Naive B cell (primary cell): ENCODE measurements around the gene GLIPR1. TPM values are rescaled to one million over a fixed set of nuclear protein-coding genes. Genes with fewer than 3 reads are reported as not detected.
A peak's percentile ranks its signal among the peaks of the same experiment; 100 is the strongest.
"Not testable (repeated sequence)": the region's sequence is repeated elsewhere in the genome, so short reads cannot be mapped to it uniquely, and the experiment has no call there.

Experiments
- ATAC-seq, 2 donors: fragments of 150-1000 bp; cut with Tn5 transposase; 2 replicates each; pipeline ENCODE4 v1.10.0; 2021; ENCODE audit warnings: low read depth in 2 of 2, mild to moderate bottlenecking in 2 of 2, moderate library complexity in 2 of 2
- DNase-seq: peaks from one replicate; pipeline ENCODE4 v3.0.0; 2022
- H3K27ac Mint-ChIP-seq, 6 donors: one replicate each; pipeline ENCODE4 v1.8.0; 2020 to 2022; ENCODE audit warnings: mild to moderate bottlenecking in 6 of 6, mixed read lengths in 6 of 6, moderate library complexity in 5 of 6, inconsistent platforms in 2 of 6
- H3K27me3 Mint-ChIP-seq, 3 donors: one replicate each; pipeline ENCODE4 v1.8.0; 2021 to 2022; ENCODE audit warnings: mixed read lengths in 3 of 3, mild to moderate bottlenecking in 1 of 3
- H3K36me3 Mint-ChIP-seq, 2 donors: one replicate each; pipeline ENCODE4 v1.8.0; 2020 to 2022; ENCODE audit warnings: mixed read lengths in 2 of 2, inconsistent platforms in 1 of 2, mild to moderate bottlenecking in 1 of 2
- H3K4me1 Mint-ChIP-seq, 3 donors: one replicate each; pipeline ENCODE4 v1.8.0; 2020 to 2022; ENCODE audit warnings: mixed read lengths in 3 of 3, inconsistent platforms in 1 of 3, mild to moderate bottlenecking in 1 of 3, moderate library complexity in 1 of 3
- H3K4me3 Mint-ChIP-seq, 8 donors: one replicate each; pipeline ENCODE4 v1.8.0; 2020 to 2022; ENCODE audit warnings: mild to moderate bottlenecking in 8 of 8, mixed read lengths in 8 of 8, moderate library complexity in 8 of 8, inconsistent platforms in 2 of 8
- H3K9me3 Mint-ChIP-seq, 7 donors: one replicate each; pipeline ENCODE4 v1.8.0; 2020 to 2022; ENCODE audit warnings: mixed read lengths in 7 of 7, mild to moderate bottlenecking in 5 of 7, inconsistent platforms in 2 of 7, moderate library complexity in 1 of 7
- polyA plus RNA-seq, 6 donors: library from polyadenylated mRNA; unstranded; fragments of 300-500 nt; fragmentation: Illumina TruSeq; gene quantifications; one replicate each; pipeline ENCODE4 v1.2.3, GENCODE V29; 2021; ENCODE audit warnings: low read depth in 6 of 6

The GLIPR1 gene
- polyA plus RNA-seq, 6 donors from 2014 or later = 238 to 289 (median 253) TPM

DNA sequence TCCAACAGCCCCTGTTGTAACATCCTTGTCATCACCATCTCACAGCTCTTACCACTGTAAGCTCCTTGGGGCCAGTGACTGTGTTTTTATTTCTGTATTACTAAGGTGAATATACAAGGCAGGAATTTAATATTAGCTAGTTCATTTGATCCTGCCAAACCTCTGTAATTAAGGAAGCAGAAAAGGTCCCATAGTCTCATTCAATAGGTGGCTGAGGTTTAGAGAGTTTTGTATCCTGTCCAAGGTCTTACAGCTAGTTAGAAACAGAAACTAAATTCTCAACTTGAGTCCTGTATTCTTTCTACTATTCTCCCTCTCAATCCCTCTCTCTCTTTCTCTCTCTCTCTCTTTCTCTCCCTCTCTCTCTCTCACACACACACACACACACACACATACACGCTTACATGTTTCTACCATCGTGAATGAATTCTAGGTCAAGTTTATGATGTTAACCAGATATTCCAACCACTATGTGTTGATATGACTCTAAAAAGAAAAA lies 543 bp upstream of the GLIPR1 start:
- ATAC-seq = peak; percentile 28 to 29
- peak overlapping the region; percentile 95 to 99 (median 99) for H3K4me3 Mint-ChIP-seq

DNA sequence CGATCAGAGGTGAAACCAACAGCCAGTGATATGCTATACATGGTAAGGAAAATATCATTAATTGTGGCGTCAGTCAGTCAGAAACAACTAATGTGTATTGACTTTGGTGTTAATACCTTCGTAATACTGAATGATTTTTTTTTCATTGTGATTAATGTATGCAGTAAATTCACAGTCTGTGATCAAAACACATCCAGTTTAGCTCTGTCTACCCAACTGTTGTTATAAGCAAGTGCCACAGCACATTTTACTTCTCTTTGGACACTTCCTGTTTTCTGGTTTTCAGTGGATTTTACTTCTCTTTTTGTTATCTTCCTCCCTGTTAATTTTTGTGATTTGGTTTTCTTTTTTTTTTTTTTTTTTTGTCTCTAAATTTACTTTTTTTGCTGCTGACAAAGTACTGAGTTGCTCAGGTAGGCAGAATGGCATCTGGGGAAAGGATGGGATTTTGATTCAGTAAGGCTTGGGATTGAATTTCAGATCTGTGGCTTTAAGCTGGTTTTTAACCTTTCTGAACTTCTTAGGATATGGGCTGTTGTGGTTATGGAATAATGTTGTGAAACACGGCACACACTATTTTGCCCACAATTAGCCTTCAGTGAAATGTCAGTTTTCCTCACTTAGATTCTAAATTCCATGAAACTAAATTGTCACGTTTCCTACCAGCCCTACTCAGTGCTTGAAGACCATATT lies 604 bp downstream of the GLIPR1 start:
- Mint-ChIP-seq H3K36me3 (peaks cover 17 to 28% of the 10 kb centered on the region in 2 donors), H3K9me3 (no peaks in the 10 kb centered on the region), H3K27me3 (no peaks in the 10 kb centered on the region), H3K4me1 (peaks cover 62 to 73% (median 72%) of the 10 kb centered on the region in 3 donors), H3K4me3 (peak overlapping the region; percentile 95 to 99 (median 99)), H3K27ac (peak overlapping the region; percentile 90 to 99 (median 98))
- ATAC-seq (peak; percentile 54), DNase-seq (peak; percentile 64)

More for the DNA sequence above, 543 bp upstream of the GLIPR1 start:
- H3K27me3 Mint-ChIP-seq = no peaks in the 10 kb centered on the region
- peak; percentile 18 for DNase-seq
- H3K36me3 Mint-ChIP-seq = peaks cover 15 to 28% of the 10 kb centered on the region in 2 donors
- peaks cover 58 to 71% (median 68%) of the 10 kb centered on the region in 3 donors for H3K4me1 Mint-ChIP-seq
- peak overlapping the region; percentile 90 to 99 (median 98) for H3K27ac Mint-ChIP-seq
- H3K9me3 Mint-ChIP-seq = no peaks in the 10 kb centered on the region

DNA sequence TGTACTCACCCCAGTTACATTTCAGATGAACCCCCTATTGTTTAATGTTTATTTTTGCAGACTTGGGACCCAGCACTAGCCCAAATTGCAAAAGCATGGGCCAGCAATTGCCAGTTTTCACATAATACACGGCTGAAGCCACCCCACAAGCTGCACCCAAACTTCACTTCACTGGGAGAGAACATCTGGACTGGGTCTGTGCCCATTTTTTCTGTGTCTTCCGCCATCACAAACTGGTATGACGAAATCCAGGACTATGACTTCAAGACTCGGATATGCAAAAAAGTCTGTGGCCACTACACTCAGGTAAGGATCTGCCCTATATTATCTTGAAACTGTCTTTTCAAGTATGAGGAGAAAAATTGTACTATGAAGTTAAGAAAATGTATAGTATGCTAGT lies 1.2 kb downstream of the GLIPR1 start:
- peaks cover 19 to 28% of the 10 kb centered on the region in 2 donors for H3K36me3 Mint-ChIP-seq
- no peaks in the 10 kb centered on the region for H3K27me3 Mint-ChIP-seq
- H3K4me1 Mint-ChIP-seq = peaks cover 65 to 76% (median 76%) of the 10 kb centered on the region in 3 donors
- DNase-seq (no peak), ATAC-seq (no peak)
- peak overlapping the region; percentile 95 to 99 (median 99) for H3K4me3 Mint-ChIP-seq
- H3K27ac Mint-ChIP-seq = peak overlapping the region; percentile 90 to 99 (median 98)
- no peaks in the 10 kb centered on the region for H3K9me3 Mint-ChIP-seq

DNA sequence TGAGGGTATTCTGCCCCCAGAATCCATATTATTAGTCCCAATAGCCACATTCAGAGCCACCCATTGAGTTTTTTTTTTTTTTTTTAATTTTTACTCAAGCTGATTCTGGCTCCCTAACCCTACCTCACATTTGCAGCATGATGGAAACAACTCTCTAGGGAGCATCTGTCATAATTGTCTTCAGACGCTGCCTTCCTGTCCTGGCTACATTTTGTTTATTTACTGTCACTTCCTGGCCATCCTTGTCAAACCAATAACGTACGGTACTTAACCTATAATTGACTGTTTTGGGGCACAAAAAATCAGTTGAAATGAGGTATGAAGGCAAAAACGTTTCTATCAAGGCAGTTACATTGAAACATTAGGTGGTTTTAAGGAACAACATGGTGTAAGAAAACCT lies 2.1 kb downstream of the GLIPR1 start:
- ATAC-seq (peak; percentile 33 to 44), DNase-seq (peak; percentile 55)
- Mint-ChIP-seq H3K36me3 (peaks cover 21 to 28% of the 10 kb centered on the region in 2 donors), H3K27ac (peak overlapping the region; percentile 90 to 99 (median 97)), H3K4me3 (peak overlapping the region; percentile 95 to 99 (median 99)), H3K27me3 (no peaks in the 10 kb centered on the region), H3K4me1 (peaks cover 68 to 83% (median 77%) of the 10 kb centered on the region in 3 donors), H3K9me3 (no peaks in the 10 kb centered on the region)

DNA sequence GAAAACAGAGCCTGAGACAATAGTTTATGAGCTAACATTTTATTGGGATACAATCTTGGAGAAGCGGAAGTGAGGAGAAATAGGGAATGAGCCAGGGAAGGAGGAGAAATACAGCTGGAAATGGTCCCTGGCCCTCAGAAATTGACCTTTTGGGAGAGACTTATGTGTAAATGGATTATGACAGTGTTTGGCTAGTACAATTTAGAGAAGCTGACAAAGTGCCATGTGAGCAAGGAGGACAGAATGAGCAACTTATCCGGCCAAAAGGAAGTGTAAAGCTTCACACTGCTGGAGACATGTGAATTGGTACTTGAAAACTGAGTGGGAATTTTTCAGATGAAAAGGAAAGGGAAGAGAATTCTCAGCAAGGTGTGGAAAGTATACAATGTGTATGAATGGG lies 2.9 kb downstream of the GLIPR1 start:
- Mint-ChIP-seq H3K27me3 (no peaks in the 10 kb centered on the region), H3K27ac (peak overlapping the region; percentile 87 to 98 (median 92)), H3K4me3 (peak overlapping the region; percentile 95 to 99 (median 99)), H3K4me1 (peaks cover 69 to 83% (median 81%) of the 10 kb centered on the region in 3 donors), H3K9me3 (no peaks in the 10 kb centered on the region), H3K36me3 (peaks cover 21 to 28% of the 10 kb centered on the region in 2 donors)
- DNase-seq (no peak), ATAC-seq (no peak)

DNA sequence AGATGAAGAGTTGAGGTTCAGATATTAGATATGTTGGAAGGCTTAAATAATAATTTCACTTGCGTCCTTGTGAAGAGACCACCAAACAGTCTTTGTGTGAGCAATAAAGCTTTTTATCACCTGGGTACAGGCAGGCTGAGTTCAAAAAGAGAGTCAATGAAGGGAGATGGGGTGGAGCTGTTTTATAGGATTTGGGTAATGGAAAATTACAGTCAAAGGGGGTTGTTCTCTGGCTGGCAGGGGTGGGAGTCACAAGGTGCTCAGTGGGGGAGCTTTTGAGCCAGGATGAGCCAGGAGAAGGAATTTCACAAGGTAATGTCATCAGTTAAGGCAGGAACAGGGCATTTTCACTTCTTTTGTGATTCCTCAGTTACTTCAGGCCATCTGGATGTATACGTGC lies 3.9 kb downstream of the GLIPR1 start:
- not testable (repeated sequence) for H3K27me3 Mint-ChIP-seq, H3K9me3 Mint-ChIP-seq, DNase-seq, ATAC-seq
- Mint-ChIP-seq H3K4me3 (peak overlapping the region in 7 of 8 donors; percentile 72 to 99 (median 97)), H3K36me3 (peaks cover 24 to 32% of the 10 kb centered on the region in 2 donors), H3K27ac (peak overlapping the region; percentile 65 to 98 (median 88)), H3K4me1 (peaks cover 68 to 82% (median 79%) of the 10 kb centered on the region in 3 donors)

DNA sequence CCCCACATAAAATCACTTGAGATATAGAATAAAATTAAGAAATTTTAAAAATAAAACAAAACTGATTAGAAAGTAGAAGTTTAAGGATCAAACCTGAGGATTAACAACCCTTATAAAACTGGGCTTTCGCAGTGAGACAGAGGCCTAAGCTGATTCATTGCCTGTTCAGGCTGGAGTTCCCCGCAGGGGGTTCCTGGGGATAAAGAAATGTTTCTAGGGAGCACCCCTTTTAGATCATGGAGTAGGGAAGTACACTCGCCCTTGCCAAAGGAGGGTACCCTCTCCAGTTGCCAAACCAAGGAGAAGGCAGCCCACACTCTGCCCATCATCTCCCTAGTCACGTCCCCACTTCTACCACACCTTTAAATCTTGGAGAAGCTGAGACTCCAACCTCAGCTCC lies 6.8 kb downstream of the GLIPR1 start:
- Mint-ChIP-seq H3K9me3 (no peaks in the 10 kb centered on the region), H3K27me3 (no peaks in the 10 kb centered on the region), H3K4me3 (no peak overlapping the region), H3K27ac (peak overlapping the region; percentile 30 to 98 (median 60)), H3K4me1 (peaks cover 52 to 68% (median 68%) of the 10 kb centered on the region in 3 donors), H3K36me3 (peaks cover 30 to 40% of the 10 kb centered on the region in 2 donors)
- ATAC-seq = no peak
- no peak for DNase-seq

DNA sequence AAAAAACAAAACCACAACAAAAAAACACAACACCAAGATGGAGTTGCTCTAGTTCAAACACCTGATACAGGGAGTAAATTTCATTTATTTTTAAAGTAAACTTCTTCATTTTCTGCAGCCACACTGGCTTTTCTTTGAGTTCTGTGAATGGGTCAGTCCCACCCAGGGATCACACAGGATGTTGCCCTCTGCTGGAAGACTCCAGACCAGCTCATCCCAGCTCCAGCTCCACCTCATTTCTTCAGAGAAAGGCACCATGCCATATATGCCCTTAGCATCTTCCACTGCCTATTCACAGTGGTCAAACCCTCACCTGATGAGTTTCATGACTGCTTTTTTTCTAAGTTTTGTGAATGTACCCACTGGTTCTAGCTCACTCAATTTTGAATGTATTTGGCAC lies 8.0 kb downstream of the GLIPR1 start:
- peak overlapping the region in 2 of 6 donors; percentile 48 to 98 for H3K27ac Mint-ChIP-seq
- DNase-seq (no peak), ATAC-seq (peak; percentile 64 to 65)
- no peaks in the 10 kb centered on the region for H3K27me3 Mint-ChIP-seq
- peaks cover 25 to 30% of the 10 kb centered on the region in 2 donors for H3K36me3 Mint-ChIP-seq
- peak overlapping the region in 1 of 8 donors; percentile 59 for H3K4me3 Mint-ChIP-seq
- peaks cover 46 to 60% (median 59%) of the 10 kb centered on the region in 3 donors for H3K4me1 Mint-ChIP-seq
- no peaks in the 10 kb centered on the region for H3K9me3 Mint-ChIP-seq

DNA sequence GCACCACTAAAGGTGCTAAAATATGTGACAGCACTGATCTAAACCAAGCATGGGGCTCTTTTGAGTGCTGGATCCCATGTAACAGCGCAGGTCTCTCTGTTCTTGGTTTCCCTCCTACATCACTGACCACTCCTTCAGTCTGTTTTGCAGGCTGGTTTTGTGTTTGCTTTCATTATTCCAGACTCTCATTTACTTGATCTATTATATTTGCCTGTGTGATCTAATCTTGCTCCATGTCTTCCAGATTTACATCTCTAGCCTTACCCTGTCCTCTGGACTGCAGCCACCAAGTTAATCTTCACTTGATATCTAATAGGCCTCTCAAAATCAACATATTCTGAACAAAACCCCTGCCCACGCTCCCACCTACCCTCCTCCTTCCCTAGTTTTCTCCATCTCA lies 8.6 kb downstream of the GLIPR1 start:
- Mint-ChIP-seq H3K36me3 (peaks cover 22 to 30% of the 10 kb centered on the region in 2 donors), H3K9me3 (no peaks in the 10 kb centered on the region), H3K27ac (peak overlapping the region in 5 of 6 donors; percentile 25 to 98 (median 83)), H3K27me3 (no peaks in the 10 kb centered on the region), H3K4me3 (no peak overlapping the region), H3K4me1 (peaks cover 46 to 60% (median 53%) of the 10 kb centered on the region in 3 donors)
- DNase-seq (no peak), ATAC-seq (no peak)

DNA sequence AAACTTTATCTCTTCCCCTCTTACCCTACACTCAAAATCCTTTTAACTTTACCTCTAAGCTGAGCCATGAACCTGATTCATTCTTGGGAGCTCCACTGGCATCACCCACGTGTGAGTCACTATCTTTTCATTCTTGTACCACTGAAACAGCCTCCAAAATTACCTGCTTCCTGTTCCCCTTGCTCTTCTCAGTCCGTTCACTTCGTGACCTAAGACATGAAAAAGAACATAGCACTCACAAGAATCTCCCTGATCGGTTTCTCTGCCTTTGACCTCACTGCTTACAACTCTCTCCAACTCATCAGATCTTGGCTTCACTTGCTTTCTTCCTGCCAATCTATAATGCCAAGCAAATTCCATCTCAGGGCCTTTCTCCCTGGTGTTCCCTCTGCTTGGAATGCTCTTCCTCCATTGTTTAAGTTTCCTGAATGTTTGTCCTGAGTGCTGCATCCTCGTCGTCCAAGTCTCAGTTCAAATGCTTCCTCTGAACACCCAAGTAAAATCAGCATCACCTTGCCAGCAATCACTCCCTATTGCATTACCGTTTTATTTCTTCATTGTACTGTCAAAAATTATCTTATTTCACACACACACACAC lies 9.2 kb downstream of the GLIPR1 start:
- Mint-ChIP-seq H3K36me3 (peaks cover 17 to 29% of the 10 kb centered on the region in 2 donors), H3K27ac (peak overlapping the region in 5 of 6 donors; percentile 44 to 98 (median 83)), H3K4me3 (peak overlapping the region in 1 of 8 donors; percentile 7), H3K9me3 (no peaks in the 10 kb centered on the region), H3K27me3 (no peaks in the 10 kb centered on the region), H3K4me1 (peaks cover 42 to 58% (median 48%) of the 10 kb centered on the region in 3 donors)
- no peak for ATAC-seq
- no peak for DNase-seq

DNA sequence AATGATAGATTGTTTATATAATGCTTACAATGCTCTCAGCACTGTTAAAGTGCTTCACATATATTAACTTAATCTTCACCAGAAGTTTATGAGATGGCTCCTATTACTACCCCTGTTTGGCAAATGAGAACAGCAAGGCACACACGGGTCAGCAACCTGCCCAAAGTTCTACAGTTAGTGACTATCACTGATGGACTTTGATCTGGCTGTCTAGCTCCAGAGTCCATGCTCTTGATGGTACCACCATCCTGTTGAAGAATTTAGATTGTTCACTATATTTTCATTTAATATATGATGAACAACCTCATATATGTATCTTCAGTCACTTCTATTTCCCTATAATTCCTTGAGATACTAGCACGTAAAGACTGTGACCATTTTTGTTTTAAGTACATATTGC lies 10.6 kb downstream of the GLIPR1 start:
- peaks cover 13 to 29% of the 10 kb centered on the region in 2 donors for H3K36me3 Mint-ChIP-seq
- ATAC-seq (no peak), DNase-seq (no peak)
- H3K9me3 Mint-ChIP-seq = no peaks in the 10 kb centered on the region
- H3K27ac Mint-ChIP-seq = peak overlapping the region in 2 of 6 donors; percentile 4 to 56
- peaks cover 35 to 54% (median 37%) of the 10 kb centered on the region in 3 donors for H3K4me1 Mint-ChIP-seq
- no peak overlapping the region for H3K4me3 Mint-ChIP-seq
- H3K27me3 Mint-ChIP-seq = no peaks in the 10 kb centered on the region

DNA sequence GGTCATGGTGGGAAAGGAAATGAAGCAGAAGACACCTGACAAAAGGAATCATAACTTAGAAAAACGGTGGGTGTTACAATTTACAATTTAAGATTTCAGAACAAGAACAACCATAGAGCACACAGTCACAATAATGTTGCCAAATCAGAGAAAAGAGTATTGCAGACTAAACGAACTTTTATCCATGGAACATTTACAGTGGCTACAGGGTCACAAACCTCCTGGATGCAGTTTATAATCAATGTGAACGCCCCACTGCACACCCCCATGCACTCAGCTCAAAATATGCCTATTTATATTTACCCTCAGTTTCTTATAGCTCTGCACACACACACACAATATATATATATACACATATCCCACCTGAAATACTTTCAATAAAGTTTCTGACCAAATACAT lies 22.9 kb downstream of the GLIPR1 start:
- ATAC-seq (no peak), DNase-seq (no peak)
- peak overlapping the region in 1 of 6 donors; percentile 21 for H3K27ac Mint-ChIP-seq
- peaks cover 0 to 3% (median 3%) of the 10 kb centered on the region in 3 donors for H3K4me1 Mint-ChIP-seq
- H3K36me3 Mint-ChIP-seq = peaks cover 4 to 13% of the 10 kb centered on the region in 2 donors
- no peak overlapping the region for H3K4me3 Mint-ChIP-seq
- H3K27me3 Mint-ChIP-seq = no peaks in the 10 kb centered on the region
- H3K9me3 Mint-ChIP-seq = no peaks in the 10 kb centered on the region

DNA sequence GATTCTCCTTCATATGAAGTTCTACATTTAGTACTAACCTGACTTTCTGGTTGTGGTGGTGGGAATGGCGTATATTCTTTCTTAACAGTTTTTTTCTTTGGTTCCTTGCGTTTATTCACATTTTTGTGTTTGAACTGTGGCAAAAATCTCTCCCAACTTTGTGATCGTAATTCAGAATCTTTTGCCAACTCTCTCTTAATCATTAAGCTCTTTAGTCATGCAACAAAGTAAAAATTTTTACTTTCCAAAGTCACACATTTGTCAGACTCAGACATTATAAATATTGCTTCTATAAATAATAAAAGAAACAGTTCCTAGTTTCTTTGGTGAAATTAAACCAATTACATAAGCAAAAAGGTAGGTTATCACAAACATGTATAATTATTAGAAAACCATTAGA lies 23.3 kb downstream of the GLIPR1 start:
- no peak for ATAC-seq
- Mint-ChIP-seq H3K9me3 (no peaks in the 10 kb centered on the region), H3K36me3 (peaks cover under 1 to 10% of the 10 kb centered on the region in 2 donors), H3K4me1 (peaks cover 0 to 3% (median 0%) of the 10 kb centered on the region in 3 donors), H3K4me3 (no peak overlapping the region), H3K27me3 (no peaks in the 10 kb centered on the region), H3K27ac (peak overlapping the region in 1 of 6 donors; percentile 21)
- no peak for DNase-seq
